ENCODE data around the gene SLC5A11.

DNA sequence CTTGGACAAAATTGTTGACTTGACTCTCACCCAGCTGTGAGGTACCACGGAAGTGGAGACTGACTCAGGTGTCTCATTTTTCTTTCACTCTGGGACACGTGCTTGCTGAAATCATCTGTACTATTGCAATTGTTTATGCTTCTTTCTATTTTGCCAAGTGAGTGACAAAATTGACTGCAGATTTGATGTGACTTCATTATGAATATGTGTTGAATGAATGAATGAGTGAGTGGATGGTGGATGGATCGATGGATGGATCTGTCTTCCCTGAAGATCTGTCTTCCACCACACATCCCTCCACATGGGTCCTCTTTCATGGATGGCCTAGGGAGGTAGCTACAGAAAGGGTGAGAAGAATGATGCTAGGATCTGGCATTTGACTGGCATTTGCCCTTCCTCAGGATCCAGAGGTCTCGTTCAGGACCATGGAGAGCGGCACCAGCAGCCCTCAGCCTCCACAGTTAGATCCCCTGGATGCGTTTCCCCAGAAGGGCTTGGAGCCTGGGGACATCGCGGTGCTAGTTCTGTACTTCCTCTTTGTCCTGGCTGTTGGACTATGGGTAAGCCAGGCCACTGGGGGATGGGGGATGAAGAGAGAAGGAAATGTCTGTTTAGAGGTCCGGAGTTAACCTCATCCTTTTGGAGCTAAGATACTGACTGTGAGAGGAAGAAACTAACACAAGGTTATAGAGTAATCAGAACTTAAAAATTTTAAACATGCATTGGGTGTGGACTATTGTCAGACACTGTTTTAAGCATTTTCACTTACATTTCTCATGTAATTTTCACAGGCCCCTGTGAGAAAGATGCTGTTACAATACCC, 12.7 kb downstream of the SLC5A11 start:
- TF ChIP-seq, protein P1, sequence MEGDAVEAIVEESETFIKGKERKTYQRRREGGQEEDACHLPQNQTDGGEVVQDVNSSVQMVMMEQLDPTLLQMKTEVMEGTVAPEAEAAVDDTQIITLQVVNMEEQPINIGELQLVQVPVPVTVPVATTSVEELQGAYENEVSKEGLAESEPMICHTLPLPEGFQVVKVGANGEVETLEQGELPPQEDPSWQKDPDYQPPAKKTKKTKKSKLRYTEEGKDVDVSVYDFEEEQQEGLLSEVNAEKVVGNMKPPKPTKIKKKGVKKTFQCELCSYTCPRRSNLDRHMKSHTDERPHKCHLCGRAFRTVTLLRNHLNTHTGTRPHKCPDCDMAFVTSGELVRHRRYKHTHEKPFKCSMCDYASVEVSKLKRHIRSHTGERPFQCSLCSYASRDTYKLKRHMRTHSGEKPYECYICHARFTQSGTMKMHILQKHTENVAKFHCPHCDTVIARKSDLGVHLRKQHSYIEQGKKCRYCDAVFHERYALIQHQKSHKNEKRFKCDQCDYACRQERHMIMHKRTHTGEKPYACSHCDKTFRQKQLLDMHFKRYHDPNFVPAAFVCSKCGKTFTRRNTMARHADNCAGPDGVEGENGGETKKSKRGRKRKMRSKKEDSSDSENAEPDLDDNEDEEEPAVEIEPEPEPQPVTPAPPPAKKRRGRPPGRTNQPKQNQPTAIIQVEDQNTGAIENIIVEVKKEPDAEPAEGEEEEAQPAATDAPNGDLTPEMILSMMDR (IDR thresholded peaks at IDR 0.05): no peak
- no peak for TF ChIP-seq POLR2A (IDR thresholded peaks at IDR 0.05)
